ENCODE results near the gene GOLGA6L7.

DNA sequence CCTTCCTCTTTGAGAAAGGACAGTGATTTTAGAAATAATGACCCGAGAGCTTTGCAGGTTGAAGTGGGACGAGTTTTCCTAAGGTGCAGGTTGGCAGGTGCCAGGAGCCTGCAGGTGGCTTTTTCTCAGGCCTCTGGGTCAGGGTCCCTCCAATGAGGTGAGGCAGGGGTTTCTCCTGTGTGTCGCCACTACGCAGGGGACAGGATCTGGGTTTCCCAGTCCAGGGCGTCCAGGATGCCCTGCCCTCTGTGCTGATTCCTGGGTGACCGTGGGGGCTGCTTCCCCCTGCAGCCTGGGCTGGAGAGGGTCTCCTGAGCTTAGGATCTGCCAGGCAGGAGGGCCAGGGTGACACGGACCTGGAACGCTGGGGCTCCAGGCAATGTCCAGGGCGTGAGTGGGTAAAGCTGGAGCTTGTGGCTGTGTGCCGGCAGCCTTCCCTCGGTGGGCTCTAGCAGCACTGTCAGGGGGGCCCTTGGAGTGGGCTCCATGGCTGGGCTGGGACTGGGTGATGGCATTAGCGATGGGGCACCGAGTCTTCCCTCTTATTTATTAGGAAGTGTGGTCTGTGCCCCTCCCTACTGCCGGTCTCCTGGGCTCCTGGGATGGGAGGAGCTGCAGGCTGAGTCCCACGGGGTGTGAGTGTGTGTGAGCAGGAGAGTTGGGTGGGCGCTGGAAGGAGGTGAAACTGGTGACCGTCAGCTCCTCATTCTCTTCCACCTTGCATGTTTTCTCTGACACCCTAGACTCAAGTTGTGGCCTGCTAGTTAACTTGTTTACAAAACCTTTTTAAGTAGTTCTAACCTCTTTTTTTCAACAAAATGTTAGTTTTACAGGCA is 39.1 kb upstream of the GOLGA6L7 start:
- TF ChIP-seq, protein P1, sequence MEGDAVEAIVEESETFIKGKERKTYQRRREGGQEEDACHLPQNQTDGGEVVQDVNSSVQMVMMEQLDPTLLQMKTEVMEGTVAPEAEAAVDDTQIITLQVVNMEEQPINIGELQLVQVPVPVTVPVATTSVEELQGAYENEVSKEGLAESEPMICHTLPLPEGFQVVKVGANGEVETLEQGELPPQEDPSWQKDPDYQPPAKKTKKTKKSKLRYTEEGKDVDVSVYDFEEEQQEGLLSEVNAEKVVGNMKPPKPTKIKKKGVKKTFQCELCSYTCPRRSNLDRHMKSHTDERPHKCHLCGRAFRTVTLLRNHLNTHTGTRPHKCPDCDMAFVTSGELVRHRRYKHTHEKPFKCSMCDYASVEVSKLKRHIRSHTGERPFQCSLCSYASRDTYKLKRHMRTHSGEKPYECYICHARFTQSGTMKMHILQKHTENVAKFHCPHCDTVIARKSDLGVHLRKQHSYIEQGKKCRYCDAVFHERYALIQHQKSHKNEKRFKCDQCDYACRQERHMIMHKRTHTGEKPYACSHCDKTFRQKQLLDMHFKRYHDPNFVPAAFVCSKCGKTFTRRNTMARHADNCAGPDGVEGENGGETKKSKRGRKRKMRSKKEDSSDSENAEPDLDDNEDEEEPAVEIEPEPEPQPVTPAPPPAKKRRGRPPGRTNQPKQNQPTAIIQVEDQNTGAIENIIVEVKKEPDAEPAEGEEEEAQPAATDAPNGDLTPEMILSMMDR (conservative IDR thresholded peaks at IDR 0.05; ENCODE audit: low read depth in 2 of 2): no peak
- TF ChIP-seq EZH2 (IDR thresholded peaks at IDR 0.05; ENCODE audit: low read depth, unreplicated experiment) (no peak), CREB1 (CRISPR knock-in tag; IDR thresholded peaks at IDR 0.05; ENCODE audit: low read depth) (no peak)
- TF ChIP-seq, protein P2, sequence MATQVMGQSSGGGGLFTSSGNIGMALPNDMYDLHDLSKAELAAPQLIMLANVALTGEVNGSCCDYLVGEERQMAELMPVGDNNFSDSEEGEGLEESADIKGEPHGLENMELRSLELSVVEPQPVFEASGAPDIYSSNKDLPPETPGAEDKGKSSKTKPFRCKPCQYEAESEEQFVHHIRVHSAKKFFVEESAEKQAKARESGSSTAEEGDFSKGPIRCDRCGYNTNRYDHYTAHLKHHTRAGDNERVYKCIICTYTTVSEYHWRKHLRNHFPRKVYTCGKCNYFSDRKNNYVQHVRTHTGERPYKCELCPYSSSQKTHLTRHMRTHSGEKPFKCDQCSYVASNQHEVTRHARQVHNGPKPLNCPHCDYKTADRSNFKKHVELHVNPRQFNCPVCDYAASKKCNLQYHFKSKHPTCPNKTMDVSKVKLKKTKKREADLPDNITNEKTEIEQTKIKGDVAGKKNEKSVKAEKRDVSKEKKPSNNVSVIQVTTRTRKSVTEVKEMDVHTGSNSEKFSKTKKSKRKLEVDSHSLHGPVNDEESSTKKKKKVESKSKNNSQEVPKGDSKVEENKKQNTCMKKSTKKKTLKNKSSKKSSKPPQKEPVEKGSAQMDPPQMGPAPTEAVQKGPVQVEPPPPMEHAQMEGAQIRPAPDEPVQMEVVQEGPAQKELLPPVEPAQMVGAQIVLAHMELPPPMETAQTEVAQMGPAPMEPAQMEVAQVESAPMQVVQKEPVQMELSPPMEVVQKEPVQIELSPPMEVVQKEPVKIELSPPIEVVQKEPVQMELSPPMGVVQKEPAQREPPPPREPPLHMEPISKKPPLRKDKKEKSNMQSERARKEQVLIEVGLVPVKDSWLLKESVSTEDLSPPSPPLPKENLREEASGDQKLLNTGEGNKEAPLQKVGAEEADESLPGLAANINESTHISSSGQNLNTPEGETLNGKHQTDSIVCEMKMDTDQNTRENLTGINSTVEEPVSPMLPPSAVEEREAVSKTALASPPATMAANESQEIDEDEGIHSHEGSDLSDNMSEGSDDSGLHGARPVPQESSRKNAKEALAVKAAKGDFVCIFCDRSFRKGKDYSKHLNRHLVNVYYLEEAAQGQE (IDR thresholded peaks at IDR 0.05; ENCODE audit: unreplicated experiment): no peak

Data from GM23338 (cell line).